Endothelial cell of umbilical vein (primary cell): Measurements from ENCODE around the gene ARL11. TPM values are rescaled to one million over a fixed set of nuclear protein-coding genes. Genes with fewer than 3 reads are reported as not detected.

Experiments used
- BruUV-seq: library from RNA; stranded (reverse); fragments of 400-500 nt; replicated peaks from 2 replicates; lab custom pipeline; 2021; lab: Mats Ljungman, UMichigan
- CTCF ChIA-PET: fragments of 300-600, 350-600 bp; sonication (Branson Sonifier 250); formaldehyde crosslinking; loops from one replicate; lab custom pipeline; 2021; ENCODE audit warnings: antibody characterized with exemption, inconsistent platforms; lab: Charles Lee
- POLR2A ChIA-PET: fragments of 300-600, 350-600 bp; sonication (Branson Sonifier 250); formaldehyde crosslinking; loops from one replicate; lab custom pipeline; 2021; ENCODE audit warnings: antibody characterized with exemption, inconsistent platforms; lab: Charles Lee
- DNase-seq: peaks from one replicate; pipeline ENCODE4 v3.0.0-alpha.2; 2011; ENCODE audit warnings: low read depth, low spot score
- FAIRE-seq: peaks from 2 replicates; lab custom pipeline; 2011; peaks lifted over from hg19 to GRCh38; lab: Jason Lieb, UNC
- H2AFZ ChIP-seq: 2 replicates; pipeline ENCODE4 v1.6.0; 2012; ENCODE audit warnings: low read depth, low read length, control low read depth, inconsistent platforms
- H3K27ac ChIP-seq: 2 replicates; pipeline ENCODE4 v1.5.1; 2011; ENCODE audit warnings: low read depth, mild to moderate bottlenecking, control low read depth, low read length, moderate library complexity; ENCODE audit not compliant: insufficient read depth
- H3K27me3 ChIP-seq, 2 experiments: 2 replicates each; pipeline versions ENCODE4 v1.6.0 to v1.6.1; 2011; ENCODE audit warnings: low read length in 2 of 2, mixed read lengths in 1 of 2; ENCODE audit not compliant: control insufficient read depth in 2 of 2, insufficient read depth in 2 of 2
- H3K36me3 ChIP-seq, 2 experiments: 2 replicates in 1 of 2; 3 replicates in 1 of 2; pipeline ENCODE4 v1.5.1; 2011; ENCODE audit warnings: low read length in 2 of 2, mild to moderate bottlenecking in 1 of 2, moderate library complexity in 1 of 2; ENCODE audit not compliant: control insufficient read depth in 2 of 2, insufficient read depth in 2 of 2; ENCODE audit errors: extremely low read depth in 1 of 2
- H3K4me1 ChIP-seq: 3 replicates; pipeline ENCODE4 v1.5.1; 2011; ENCODE audit warnings: mild to moderate bottlenecking, low read length; ENCODE audit not compliant: control insufficient read depth, insufficient read depth; ENCODE audit errors: extremely low read depth
- H3K4me2 ChIP-seq: 2 replicates; pipeline ENCODE4 v1.6.1; 2011; ENCODE audit warnings: low read length, control low read depth, mixed read lengths; ENCODE audit not compliant: insufficient read depth
- H3K4me3 ChIP-seq, 3 experiments: fragments of 200-600 bp in 1 of 3; sonication (generic), shearing (Covaris generic) in 1 of 3; replicated peaks in 1 of 3; 2 replicates each; pipeline ENCODE4 v1.5.1; 2011 to 2016; ENCODE audit warnings: control low read depth in 3 of 3, low read length in 3 of 3, mild to moderate bottlenecking in 2 of 3, inconsistent platforms in 1 of 3, low read depth in 1 of 3, moderate library complexity in 1 of 3; ENCODE audit not compliant: insufficient read depth in 1 of 3
- H3K79me2 ChIP-seq: 2 replicates; pipeline ENCODE4 v1.6.0; 2012; ENCODE audit warnings: low read length, inconsistent platforms; ENCODE audit not compliant: control insufficient read depth, insufficient read depth
- H3K9ac ChIP-seq: replicated peaks from 2 replicates; pipeline ENCODE3; 2011; ENCODE audit warnings: low read length, control low read depth; ENCODE audit not compliant: insufficient read depth; ENCODE audit errors: extremely low read depth
- H3K9me1 ChIP-seq: replicated peaks from 3 replicates; pipeline ENCODE4 v1.6.0; 2011; ENCODE audit warnings: mild to moderate bottlenecking, low read length; ENCODE audit not compliant: control insufficient read depth, insufficient read depth; ENCODE audit errors: extremely low read depth
- H3K9me3 ChIP-seq: replicated peaks from 2 replicates; pipeline ENCODE4 v1.5.1; 2012; ENCODE audit warnings: low read length, inconsistent platforms; ENCODE audit not compliant: control insufficient read depth, insufficient read depth
- H4K20me1 ChIP-seq: replicated peaks from 2 replicates; pipeline ENCODE3; 2011; ENCODE audit warnings: mild to moderate bottlenecking, low read length; ENCODE audit not compliant: control insufficient read depth, insufficient read depth; ENCODE audit errors: extremely low read depth
- CTCF ChIP-seq, 2 donors: IDR thresholded peaks; 1 replicate in 1 of 2; 2 replicates in 1 of 2; pipeline ENCODE4 v1.5.1; 2011; ENCODE audit warnings: low read length in 2 of 2, mild to moderate bottlenecking in 2 of 2, moderate library complexity in 2 of 2, control low read depth in 1 of 2, inconsistent platforms in 1 of 2, low read depth in 1 of 2; ENCODE audit not compliant: insufficient read depth in 1 of 2; ENCODE audit errors: extremely low read depth in 1 of 2
- EZH2 ChIP-seq: IDR thresholded peaks from 2 replicates; pipeline ENCODE4 v1.6.1; 2012; ENCODE audit warnings: borderline replicate concordance, low read depth, mild to moderate bottlenecking, moderate library complexity, low read length, inconsistent platforms; ENCODE audit not compliant: severe bottlenecking
- FOS ChIP-seq: IDR thresholded peaks from 2 replicates; pipeline ENCODE4 v1.6.1; 2011; ENCODE audit warnings: mild to moderate bottlenecking, low read length, moderate library complexity, borderline replicate concordance; ENCODE audit not compliant: insufficient read depth
- GATA2 ChIP-seq: IDR thresholded peaks from 2 replicates; pipeline ENCODE4 v1.7.0; 2011; ENCODE audit warnings: low read depth, mild to moderate bottlenecking, moderate library complexity, mixed read lengths, low read length; ENCODE audit not compliant: insufficient read length, insufficient read depth
- JUN ChIP-seq: IDR thresholded peaks from 2 replicates; pipeline ENCODE4 v1.6.1; 2011; ENCODE audit warnings: borderline replicate concordance, low read depth; ENCODE audit not compliant: insufficient read length, insufficient read depth
- MAX ChIP-seq: IDR thresholded peaks from 2 replicates; pipeline ENCODE4 v1.6.1; 2011; ENCODE audit not compliant: insufficient read depth, insufficient read length
- MYC ChIP-seq: IDR thresholded peaks from one replicate; pipeline ENCODE4 v1.6.1; 2011; ENCODE audit warnings: mild to moderate bottlenecking, low read depth, low read length
- POLR2A ChIP-seq: IDR thresholded peaks from 2 replicates; pipeline ENCODE4 v1.6.1; 2012; ENCODE audit warnings: low read depth, mild to moderate bottlenecking, control low read depth, low read length
- POLR2AphosphoS5 ChIP-seq: IDR thresholded peaks from 2 replicates; pipeline ENCODE4 v1.6.1; 2012; ENCODE audit warnings: low read depth, mild to moderate bottlenecking, control low read depth, low read length, moderate library complexity; ENCODE audit not compliant: insufficient read depth
- dilution Hi-C: fragments of 300-500 bp; cut with MboI; formaldehyde crosslinking; loops from one replicate; pipeline ENCODE4 v1.15.0; 2019; ENCODE audit warnings: low sequenced_read_pairs; ENCODE audit not compliant: extremely low pct_ligation_motif_present
- intact Hi-C: fragments of 100-400 bp; cut with micrococcal nuclease; formaldehyde crosslinking; loops from one replicate; pipeline ENCODE4 v1.10.0; 2022
- polyA plus RNA-seq, 4 experiments: library from polyadenylated mRNA; depleted of rRNA in 3 of 4; stranded (reverse) in 3 of 4; unstranded in 1 of 4; fragments of >200 nt; gene quantifications; 2 replicates each; pipeline versions ENCODE4 v1.2.1 to v1.2.3, GENCODE V29; 2011 to 2012; ENCODE audit warnings: missing spikeins in 1 of 4
- total RNA-seq: library from RNA; stranded (reverse); gene quantifications from 2 replicates; pipeline ENCODE4 v1.2.3, GENCODE V29; 2021

Gene ARL11
- total and polyA plus RNA-seq, 2 donors (not counting 3 experiments of a cell fraction or from before 2014, with no cell fraction given) = 0.06 to 0.20 TPM

- H3K9me3 ChIP-seq = no peaks in the 10 kb centered on the region
- FAIRE-seq = peak; percentile 84
- peak; percentile 86 for DNase-seq
- H3K4me2 ChIP-seq = peak overlapping the region; percentile 24
- no peaks in the 10 kb centered on the region for H3K9me1 ChIP-seq
- TF ChIP-seq GATA2 (no peak), MAX (peak; percentile 44), POLR2AphosphoS5 (no peak), EZH2 (no peak), POLR2A (no peak), MYC (peak; percentile 20), FOS (no peak), CTCF (IDR thresholded peaks at IDR 0.05; ENCODE audit: extremely low read depth in 1 of 2, insufficient read depth in 1 of 2, low read depth in 1 of 2, low read length in 2 of 2) (peak; percentile 60 to 75), JUN (no peak)
- H3K27me3 ChIP-seq = no peaks in the 10 kb centered on the region
- CTCF ChIA-PET = interaction anchor here (0.7 to 2.5 kb wide), 19 partner anchors 9 to 1242 kb away, joined by 3 to 8 read pairs (median 3); partner anchors contain the start of genes EBPL and SPRYD7
- peaks cover 0 to 10% of the 10 kb centered on the region in 2 experiments for H3K36me3 ChIP-seq
- no TSS peak for BruUV-seq
- no peak overlapping the region for H3K27ac ChIP-seq
- dilution Hi-C loops (no loop called here), intact Hi-C loops (loop anchor here (1.0 to 10.0 kb wide), 7 partner anchors 123 to 1402 kb away; partner anchors contain the start of genes KPNA3 and SPRYD7)
- no peak overlapping the region for H3K9ac ChIP-seq
- POLR2A ChIA-PET = no interaction called here
- H4K20me1 ChIP-seq = no peaks in the 10 kb centered on the region
- H2AFZ ChIP-seq = no peak overlapping the region
- H3K79me2 ChIP-seq = peaks cover 13% of the 10 kb centered on the region
- peaks cover 11% of the 10 kb centered on the region for H3K4me1 ChIP-seq
- H3K4me3 ChIP-seq = no peak overlapping the region
Measured at GRCh38 chr13:49669735-49670309, 41.5 kb downstream of the ARL11 start.
